Gastroesophageal sphincter (tissue), 3 donors: ENCODE results near the gene PSMG1.
A peak's percentile ranks its signal among the peaks of the same experiment; 100 is the strongest.

Source experiments
- CTCF ChIP-seq, 4 experiments: fragments of 200-600 bp in 2 of 4; fragments of 450-650 bp in 2 of 4; sonication (generic) in 1 of 4; IDR thresholded peaks; one replicate each; pipeline ENCODE4 v1.5.1; 2017 to 2019; ENCODE audit warnings: antibody characterized with exemption in 4 of 4, mild to moderate bottlenecking in 2 of 4, moderate library complexity in 2 of 4
- EP300 ChIP-seq: sonication (generic); formaldehyde crosslinking; IDR thresholded peaks from one replicate; pipeline ENCODE4 v1.6.1; 2017; ENCODE audit warnings: antibody characterized with exemption, mild to moderate bottlenecking
- POLR2A ChIP-seq, 2 donors: fragments of 450-650 bp; IDR thresholded peaks; one replicate each; pipeline ENCODE4 v1.6.1; 2017; ENCODE audit warnings: antibody characterized with exemption in 2 of 2, mild to moderate bottlenecking in 2 of 2, moderate library complexity in 1 of 2

DNA sequence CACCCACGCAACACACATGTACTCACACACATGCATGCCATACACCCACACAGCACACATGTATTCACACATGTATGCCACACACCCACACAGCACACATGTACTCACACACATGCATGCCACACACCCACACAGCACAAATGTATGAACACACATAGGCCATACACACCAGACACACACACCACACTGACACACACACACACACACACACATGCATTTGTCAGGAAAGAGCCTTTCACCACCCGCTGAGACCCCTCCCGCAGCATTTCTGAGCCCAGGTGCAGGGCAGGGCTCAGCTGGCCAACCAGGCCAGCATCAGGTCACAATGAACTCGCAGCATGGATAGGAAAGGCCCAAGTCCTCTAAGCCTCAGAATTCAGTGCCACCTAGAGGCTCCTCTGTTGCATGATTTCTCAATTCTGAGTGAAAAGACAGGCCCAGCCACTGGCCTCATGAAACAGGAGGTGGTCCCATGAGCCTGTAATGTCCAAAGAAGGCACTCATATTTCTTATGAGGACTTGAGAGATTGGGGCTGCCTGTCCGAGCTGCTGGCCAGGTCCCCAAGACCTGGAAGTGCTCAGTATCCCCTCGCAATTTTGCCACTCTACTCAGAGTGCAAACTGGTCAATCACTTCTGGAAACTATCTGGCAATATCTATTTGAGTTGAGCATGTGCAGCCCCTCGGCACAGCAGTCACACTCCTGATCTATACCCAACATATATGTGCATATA is 57.3 kb downstream of the PSMG1 start:
- TF ChIP-seq CTCF (IDR thresholded peaks at IDR 0.05) (peak in 3 of 4 experiments; percentile 76), POLR2A (IDR thresholded peaks at IDR 0.05) (no peak), EP300 (no peak)
